ENCODE results near the gene TUT7. TPM values are rescaled to one million over a fixed set of nuclear protein-coding genes. Genes with fewer than 3 reads are reported as not detected.

The TUT7 gene
- total RNA-seq, 1 experiment from 2014 or later, result 24.5 TPM

DNA sequence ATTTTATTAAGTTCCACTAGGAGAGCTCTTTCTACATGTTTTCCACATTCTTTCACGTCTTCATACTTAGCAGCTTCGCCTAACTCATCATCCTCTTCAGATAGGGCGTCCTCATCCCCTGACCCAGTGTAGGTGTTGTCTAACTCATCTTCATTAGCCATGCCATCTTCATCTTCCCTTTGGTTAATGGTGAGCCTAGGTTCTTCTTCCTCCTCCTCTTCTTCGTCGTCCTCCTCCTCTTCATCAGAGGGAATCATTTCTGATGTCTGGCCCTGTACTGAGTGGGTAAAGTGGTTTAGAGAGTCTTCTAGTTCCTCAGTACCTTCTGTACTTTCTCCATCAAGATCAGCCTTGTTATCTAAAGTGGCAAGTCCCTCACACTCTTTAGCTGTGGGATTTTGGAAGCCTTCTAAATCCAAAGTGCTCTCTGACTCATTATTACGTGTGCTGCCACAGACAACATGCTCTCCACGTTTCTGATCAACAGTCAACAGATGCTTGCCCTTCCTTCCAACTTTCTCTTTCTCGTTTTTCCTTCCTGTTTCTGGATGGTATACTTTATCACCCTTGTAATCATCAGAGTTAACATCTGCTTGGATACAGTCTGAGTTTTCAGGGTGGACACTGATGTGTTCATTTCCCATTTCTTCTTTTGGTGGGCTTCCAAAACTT is 31.1 kb downstream of the TUT7 start:
- Mint-ChIP-seq H3K27ac (no peak overlapping the region), H3K27me3 (ENCODE audit: low read depth) (no peaks in the 10 kb centered on the region)
- no peak for ATAC-seq

DNA sequence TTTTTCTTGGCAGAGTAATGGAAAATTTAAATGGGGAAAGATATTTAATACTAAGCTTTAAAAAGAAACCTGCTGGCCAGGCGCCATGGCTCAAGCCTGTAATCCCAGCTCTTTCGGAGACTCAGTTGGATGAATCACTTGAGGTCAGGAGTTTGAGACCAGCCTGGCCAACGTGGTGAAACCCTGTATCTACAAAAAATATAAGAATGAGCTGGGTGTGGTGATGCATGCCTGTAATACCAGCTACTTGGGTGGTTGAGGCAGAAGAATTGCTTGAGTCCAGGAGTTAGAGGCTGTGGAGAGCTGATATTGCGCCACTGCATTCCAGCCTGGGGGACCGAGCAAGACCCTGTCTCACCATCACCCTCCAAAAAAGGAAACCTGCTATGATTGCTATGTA is 32.8 kb downstream of the TUT7 start:
- H3K27me3 Mint-ChIP-seq (ENCODE audit: low read depth), result no peaks in the 10 kb centered on the region
- H3K4me3 Mint-ChIP-seq, result no peak overlapping the region
- no peaks in the 10 kb centered on the region for H3K9me3 Mint-ChIP-seq
- no peak for ATAC-seq
- TF ChIP-seq NR2C2 (CRISPR knock-in tag; IDR thresholded peaks at IDR 0.05) (no peak), NFE2L1 (CRISPR knock-in tag; IDR thresholded peaks at IDR 0.05) (no peak), KAT7 (CRISPR knock-in tag; IDR thresholded peaks at IDR 0.05; ENCODE audit: borderline replicate concordance) (no peak), PRRX2 (CRISPR knock-in tag; IDR thresholded peaks at IDR 0.05) (no peak), E2F5 (CRISPR knock-in tag; IDR thresholded peaks at IDR 0.05) (no peak), HMGA2 (CRISPR knock-in tag; IDR thresholded peaks at IDR 0.05) (no peak), SP1 (CRISPR knock-in tag; conservative IDR thresholded peaks at IDR 0.05) (no peak), ETV6 (CRISPR knock-in tag; IDR thresholded peaks at IDR 0.05) (no peak), EMX1 (CRISPR knock-in tag; IDR thresholded peaks at IDR 0.05) (no peak), ZNF317 (CRISPR knock-in tag; IDR thresholded peaks at IDR 0.05; ENCODE audit: borderline replicate concordance, low read depth) (no peak), FOXJ3 (CRISPR knock-in tag; IDR thresholded peaks at IDR 0.05; ENCODE audit: borderline replicate concordance) (no peak), PREB (CRISPR knock-in tag; IDR thresholded peaks at IDR 0.05; ENCODE audit: borderline replicate concordance) (no peak), TEAD1 (CRISPR knock-in tag; IDR thresholded peaks at IDR 0.05) (no peak), RELA (CRISPR knock-in tag; IDR thresholded peaks at IDR 0.05; ENCODE audit: borderline replicate concordance) (no peak), JUN (CRISPR knock-in tag; IDR thresholded peaks at IDR 0.05) (no peak), ZNF425 (CRISPR knock-in tag; conservative IDR thresholded peaks at IDR 0.05) (no peak)
- TF ChIP-seq, protein P1, sequence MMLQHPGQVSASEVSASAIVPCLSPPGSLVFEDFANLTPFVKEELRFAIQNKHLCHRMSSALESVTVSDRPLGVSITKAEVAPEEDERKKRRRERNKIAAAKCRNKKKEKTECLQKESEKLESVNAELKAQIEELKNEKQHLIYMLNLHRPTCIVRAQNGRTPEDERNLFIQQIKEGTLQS (CRISPR knock-in tag; conservative IDR thresholded peaks at IDR 0.05), result no peak
- TF ChIP-seq, protein P2, sequence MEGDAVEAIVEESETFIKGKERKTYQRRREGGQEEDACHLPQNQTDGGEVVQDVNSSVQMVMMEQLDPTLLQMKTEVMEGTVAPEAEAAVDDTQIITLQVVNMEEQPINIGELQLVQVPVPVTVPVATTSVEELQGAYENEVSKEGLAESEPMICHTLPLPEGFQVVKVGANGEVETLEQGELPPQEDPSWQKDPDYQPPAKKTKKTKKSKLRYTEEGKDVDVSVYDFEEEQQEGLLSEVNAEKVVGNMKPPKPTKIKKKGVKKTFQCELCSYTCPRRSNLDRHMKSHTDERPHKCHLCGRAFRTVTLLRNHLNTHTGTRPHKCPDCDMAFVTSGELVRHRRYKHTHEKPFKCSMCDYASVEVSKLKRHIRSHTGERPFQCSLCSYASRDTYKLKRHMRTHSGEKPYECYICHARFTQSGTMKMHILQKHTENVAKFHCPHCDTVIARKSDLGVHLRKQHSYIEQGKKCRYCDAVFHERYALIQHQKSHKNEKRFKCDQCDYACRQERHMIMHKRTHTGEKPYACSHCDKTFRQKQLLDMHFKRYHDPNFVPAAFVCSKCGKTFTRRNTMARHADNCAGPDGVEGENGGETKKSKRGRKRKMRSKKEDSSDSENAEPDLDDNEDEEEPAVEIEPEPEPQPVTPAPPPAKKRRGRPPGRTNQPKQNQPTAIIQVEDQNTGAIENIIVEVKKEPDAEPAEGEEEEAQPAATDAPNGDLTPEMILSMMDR (IDR thresholded peaks at IDR 0.05), result no peak
- TF ChIP-seq, protein P3, sequence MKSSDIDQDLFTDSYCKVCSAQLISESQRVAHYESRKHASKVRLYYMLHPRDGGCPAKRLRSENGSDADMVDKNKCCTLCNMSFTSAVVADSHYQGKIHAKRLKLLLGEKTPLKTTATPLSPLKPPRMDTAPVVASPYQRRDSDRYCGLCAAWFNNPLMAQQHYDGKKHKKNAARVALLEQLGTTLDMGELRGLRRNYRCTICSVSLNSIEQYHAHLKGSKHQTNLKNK (CRISPR knock-in tag; IDR thresholded peaks at IDR 0.05), result no peak
- peaks cover 69% of the 10 kb centered on the region for H3K36me3 Mint-ChIP-seq
- CTCF ChIA-PET, result interaction anchor here (1.4 kb wide), 1 partner anchor 119 kb away, joined by 5 read pairs; no protein-coding TSS in a partner anchor
- H3K4me1 Mint-ChIP-seq, result peaks cover 3% of the 10 kb centered on the region; the same call in 1 of the 2 replicates
- POLR2A ChIA-PET, result interaction anchor here (0.6 kb wide), 1 partner anchor 79 kb away, joined by 4 read pairs; no protein-coding TSS in a partner anchor
- H3K27ac Mint-ChIP-seq, result no peak overlapping the region
- DNase-seq (ENCODE audit: low spot score), result no peak

More for the DNA sequence above, 31.1 kb downstream of the TUT7 start:
- Mint-ChIP-seq H3K4me1 (peaks cover 15% of the 10 kb centered on the region), H3K9me3 (no peaks in the 10 kb centered on the region), H3K36me3 (peaks cover 74% of the 10 kb centered on the region), H3K4me3 (no peak overlapping the region)
- DNase-seq (ENCODE audit: low spot score), result no peak
- ChIA-PET POLR2A (no interaction called here), CTCF (no interaction called here)
- TF ChIP-seq NR1H2 (CRISPR knock-in tag; IDR thresholded peaks at IDR 0.05) (no peak), CREB1 (CRISPR knock-in tag; IDR thresholded peaks at IDR 0.05) (no peak), CREM (CRISPR knock-in tag; IDR thresholded peaks at IDR 0.05) (no peak), ZNF232 (CRISPR knock-in tag; IDR thresholded peaks at IDR 0.05) (no peak), ZNF416 (CRISPR knock-in tag; IDR thresholded peaks at IDR 0.05) (no peak)
